ENCODE data around the gene LYPD1. TPM values are rescaled to one million over a fixed set of nuclear protein-coding genes. Genes with fewer than 3 reads are reported as not detected.

Gene LYPD1
- total and polyA plus RNA-seq, 10 of the 15 experiments (the other 5 are each of a cell fraction or from before 2014, with no cell fraction given) = not detected

GRCh38 chr2:132607426-132608090 lies 62.4 kb downstream of the LYPD1 start:
- BruUV-seq (replicated peaks) = no TSS peak
- in situ Hi-C loops (cut with MboI) = no loop called here
- Histone ChIP-seq H2AFZ (ENCODE audit: control insufficient read depth, low read depth, low read length) (no peak overlapping the region), H4K20me1 (ENCODE audit: control insufficient read depth, insufficient read depth) (no peaks in the 10 kb centered on the region), H3K36me3 (ENCODE audit: control insufficient read depth in 2 of 2, insufficient read depth in 2 of 2, low read length in 1 of 2) (no peaks in the 10 kb centered on the region), H3K9ac (ENCODE audit: control insufficient read depth, insufficient read depth, low read length) (no peak overlapping the region), H3K79me2 (ENCODE audit: control insufficient read depth, insufficient read depth, low read length) (no peaks in the 10 kb centered on the region), H3K4me3 (no peak overlapping the region), H3K9me3 (replicated peaks; ENCODE audit: control insufficient read depth, insufficient read depth, low read length) (no peaks in the 10 kb centered on the region), H3K27me3 (replicated peaks in 1 of 2; ENCODE audit: control insufficient read depth in 2 of 2, insufficient read depth in 2 of 2, low read length in 1 of 2) (no peaks in the 10 kb centered on the region), H3K4me1 (ENCODE audit: control insufficient read depth, insufficient read depth, low read length) (no peaks in the 10 kb centered on the region), H3K4me2 (ENCODE audit: control insufficient read depth, insufficient read depth) (no peak overlapping the region), H3K27ac (ENCODE audit: control insufficient read depth, insufficient read depth) (no peak overlapping the region)
- TF ChIP-seq FOXM1 (IDR thresholded peaks at IDR 0.05; ENCODE audit: low read depth, low read length) = no peak
- no peak for TF ChIP-seq NR2F1 (conservative IDR thresholded peaks at IDR 0.05)
- TF ChIP-seq E4F1 (IDR thresholded peaks at IDR 0.05; ENCODE audit: borderline replicate concordance, partially characterized antibody) = no peak
- no peak for TF ChIP-seq ZBTB40 (IDR thresholded peaks at IDR 0.05; ENCODE audit: borderline replicate concordance)
- no peak for TF ChIP-seq MEF2B (IDR thresholded peaks at IDR 0.05; ENCODE audit: partially characterized antibody, poor library complexity, severe bottlenecking)
- no peak for TF ChIP-seq TBL1XR1 (IDR thresholded peaks at IDR 0.05; ENCODE audit: low read depth, low read length)
- TF ChIP-seq IKZF1 (conservative IDR thresholded peaks at IDR 0.05) = no peak
- no peak for TF ChIP-seq PBX3 (IDR thresholded peaks at IDR 0.05; ENCODE audit: insufficient replicate concordance, low read depth, low read length)
- TF ChIP-seq ZBTB4 (CRISPR knock-in tag; IDR thresholded peaks at IDR 0.05) = no peak
- ChIA-PET CTCF (no interaction called here), SMC1A (ENCODE audit: uncharacterized antibody, unreplicated experiment) (interaction anchor here (1.6 kb wide), 1 partner anchor 12 kb away, joined by 3 read pairs; no protein-coding TSS in a partner anchor), RAD21 (ENCODE audit: unreplicated experiment) (no interaction called here), POLR2A (no interaction called here)
- no peak for FAIRE-seq
- no peak for ATAC-seq
- 38% methylated on average over 4 of the region's 4 CpGs for WGBS (ENCODE audit: insufficient coverage, insufficient replicate concordance, low lambda C conversion rate, missing lambda C conversion rate)
- intact Hi-C loops (cut with micrococcal nuclease; ENCODE audit: unreplicated experiment) = no loop called here
- DNase-seq (ENCODE audit: low read depth, low spot score) = no peak
